Mesenchymal stem cell (in vitro differentiated cells and primary cell): Measurements from ENCODE around the gene PRKG1.

Experiments used
- DNase-seq: peaks from one replicate; pipeline ENCODE4 v3.0.0-alpha.2; 2013
- H2AFZ ChIP-seq: one replicate; pipeline ENCODE4 v1.6.1; 2013; ENCODE audit warnings: low read depth, mild to moderate bottlenecking, control low read depth, inconsistent platforms, low read length, moderate library complexity
- H2AK5ac ChIP-seq: 2 replicates; pipeline ENCODE4 v1.6.1; 2013; ENCODE audit warnings: low read length, moderate library complexity, mild to moderate bottlenecking, inconsistent platforms; ENCODE audit not compliant: severe bottlenecking
- H2BK120ac ChIP-seq: one replicate; pipeline ENCODE4 v1.6.1; 2013; ENCODE audit warnings: low read depth, mild to moderate bottlenecking, inconsistent platforms, low read length, moderate library complexity
- H2BK12ac ChIP-seq, 2 experiments: one replicate each; pipeline ENCODE4 v1.6.1; 2013; ENCODE audit warnings: inconsistent platforms in 2 of 2, low read length in 2 of 2, mild to moderate bottlenecking in 2 of 2, moderate library complexity in 2 of 2, control low read depth in 1 of 2
- H2BK15ac ChIP-seq: one replicate; pipeline ENCODE4 v1.6.1; 2013; ENCODE audit warnings: mild to moderate bottlenecking, low read depth, inconsistent platforms; ENCODE audit not compliant: poor library complexity, severe bottlenecking
- H2BK5ac ChIP-seq: 2 replicates; pipeline ENCODE4 v1.6.1; 2013; ENCODE audit warnings: low read depth, mild to moderate bottlenecking, low read length, control low read depth, inconsistent platforms; ENCODE audit not compliant: poor library complexity, severe bottlenecking
- H3K14ac ChIP-seq, 2 experiments: one replicate each; pipeline ENCODE4 v1.6.1; 2013; ENCODE audit warnings: inconsistent platforms in 2 of 2, low read length in 2 of 2, control low read depth in 1 of 2, mild to moderate bottlenecking in 1 of 2, moderate library complexity in 1 of 2
- H3K18ac ChIP-seq, 2 experiments: one replicate each; pipeline ENCODE4 v1.6.1; 2013; ENCODE audit warnings: inconsistent platforms in 2 of 2, low read length in 2 of 2, control low read depth in 1 of 2, low read depth in 1 of 2, mild to moderate bottlenecking in 1 of 2
- H3K23ac ChIP-seq, 2 experiments: one replicate each; pipeline ENCODE4 v1.6.1; 2013; ENCODE audit warnings: inconsistent platforms in 2 of 2, low read length in 2 of 2, mild to moderate bottlenecking in 2 of 2, moderate library complexity in 2 of 2, control low read depth in 1 of 2
- H3K27ac ChIP-seq: 2 replicates; pipeline ENCODE4 v1.5.1; 2013; ENCODE audit warnings: mild to moderate bottlenecking, moderate library complexity, low read length, control low read depth, inconsistent platforms; ENCODE audit not compliant: poor library complexity, severe bottlenecking
- H3K27me3 ChIP-seq, 2 experiments: 2 replicates each; pipeline versions ENCODE4 v1.6.1 to v1.7.0; 2013; ENCODE audit warnings: low read length in 2 of 2, mild to moderate bottlenecking in 2 of 2, moderate library complexity in 2 of 2, control low read depth in 1 of 2, inconsistent platforms in 1 of 2; ENCODE audit not compliant: control insufficient read depth in 1 of 2, insufficient read depth in 1 of 2
- H3K36me3 ChIP-seq, 2 experiments: 2 replicates each; pipeline versions ENCODE4 v1.6.1 to v1.7.0; 2013; ENCODE audit warnings: low read length in 2 of 2, control low read depth in 1 of 2, inconsistent platforms in 1 of 2, low read depth in 1 of 2, mild to moderate bottlenecking in 1 of 2; ENCODE audit not compliant: insufficient read depth in 2 of 2, control insufficient read depth in 1 of 2
- H3K4ac ChIP-seq, 2 experiments: one replicate each; pipeline ENCODE4 v1.6.1; 2013; ENCODE audit warnings: inconsistent platforms in 2 of 2, low read length in 2 of 2, mild to moderate bottlenecking in 2 of 2, moderate library complexity in 2 of 2, control low read depth in 1 of 2, low read depth in 1 of 2
- H3K4me1 ChIP-seq: 2 replicates; pipeline ENCODE4 v1.6.1; 2013; ENCODE audit warnings: low read depth, low read length, control low read depth; ENCODE audit not compliant: control insufficient read depth, insufficient read depth
- H3K4me2 ChIP-seq: 2 replicates; pipeline ENCODE4 v1.6.1; 2013; ENCODE audit warnings: low read length, mild to moderate bottlenecking, inconsistent platforms; ENCODE audit not compliant: poor library complexity, severe bottlenecking
- H3K4me3 ChIP-seq, 2 experiments: 2 replicates each; pipeline versions ENCODE4 v1.5.1 to v1.7.0; 2013; ENCODE audit warnings: low read length in 2 of 2, mild to moderate bottlenecking in 2 of 2, control low read depth in 1 of 2, low read depth in 1 of 2; ENCODE audit not compliant: insufficient read depth in 1 of 2
- H3K79me1 ChIP-seq: replicated peaks from 2 replicates; pipeline ENCODE4 v1.6.1; 2013; ENCODE audit warnings: mild to moderate bottlenecking, control low read depth, low read length, inconsistent platforms; ENCODE audit not compliant: poor library complexity, severe bottlenecking
- H3K9ac ChIP-seq: 2 replicates; pipeline ENCODE4 v1.7.0; 2013; ENCODE audit warnings: mild to moderate bottlenecking, low read length, moderate library complexity
- H3K9me3 ChIP-seq: 2 replicates; pipeline ENCODE4 v1.7.0; 2013; ENCODE audit warnings: mild to moderate bottlenecking, low read length; ENCODE audit not compliant: control insufficient read depth
- H4K8ac ChIP-seq: one replicate; pipeline ENCODE4 v1.6.1; 2013; ENCODE audit warnings: inconsistent platforms, mild to moderate bottlenecking, low read length, moderate library complexity
- H4K91ac ChIP-seq: one replicate; pipeline ENCODE4 v1.6.1; 2013; ENCODE audit warnings: mild to moderate bottlenecking, low read length, inconsistent platforms
- WGBS: methylation state at CpG from one replicate; pipeline ENCODE4 v1.1.7; 2013; ENCODE audit warnings: mixed read lengths; 5-methylcytosine and 5-hydroxymethylcytosine counted together

PRKG1 gene

DNA sequence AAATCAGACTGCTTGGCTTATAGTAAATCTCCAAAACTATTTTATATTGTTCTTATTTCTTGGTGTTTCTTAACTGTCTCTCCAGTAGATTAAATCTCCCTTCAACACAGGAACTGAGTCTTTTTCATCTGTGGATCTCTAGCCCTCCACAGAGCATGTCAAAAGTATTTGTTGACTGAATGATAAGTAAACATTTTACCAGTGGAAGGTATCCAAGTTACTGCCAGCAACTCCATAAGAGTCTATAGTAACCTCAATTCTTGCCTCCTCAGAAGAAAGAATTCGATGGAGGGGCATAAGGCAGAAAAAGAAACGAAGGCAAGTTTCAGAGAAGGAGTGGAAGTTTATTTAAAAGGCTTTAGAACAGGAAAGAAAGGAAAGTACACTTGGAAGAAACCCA, 945.9 kb downstream of the PRKG1 start:
- H2BK120ac ChIP-seq: no peak overlapping the region
- WGBS: 68% methylated on average over 2 of the region's 2 CpGs
- no peak overlapping the region for H2BK12ac ChIP-seq
- H3K4me1 ChIP-seq: no peaks in the 10 kb centered on the region
- no peaks in the 10 kb centered on the region for H3K27me3 ChIP-seq
- H3K18ac ChIP-seq: no peak overlapping the region
- no peak overlapping the region for H3K14ac ChIP-seq
- no peak overlapping the region for H3K4me3 ChIP-seq
- no peak overlapping the region for H4K91ac ChIP-seq
- H3K9me3 ChIP-seq: no peaks in the 10 kb centered on the region
- no peak overlapping the region for H3K27ac ChIP-seq
- no peak overlapping the region for H2AK5ac ChIP-seq
- no peak overlapping the region for H2BK5ac ChIP-seq
- H2AFZ ChIP-seq: no peak overlapping the region
- H3K23ac ChIP-seq: no peak overlapping the region
- H3K4me2 ChIP-seq: no peak overlapping the region
- H2BK15ac ChIP-seq: no peak overlapping the region
- H3K9ac ChIP-seq: no peak overlapping the region
- DNase-seq: no peak
- H3K79me1 ChIP-seq: no peaks in the 10 kb centered on the region
- H4K8ac ChIP-seq: no peak overlapping the region
- H3K36me3 ChIP-seq: no peaks in the 10 kb centered on the region
- no peak overlapping the region for H3K4ac ChIP-seq

DNA sequence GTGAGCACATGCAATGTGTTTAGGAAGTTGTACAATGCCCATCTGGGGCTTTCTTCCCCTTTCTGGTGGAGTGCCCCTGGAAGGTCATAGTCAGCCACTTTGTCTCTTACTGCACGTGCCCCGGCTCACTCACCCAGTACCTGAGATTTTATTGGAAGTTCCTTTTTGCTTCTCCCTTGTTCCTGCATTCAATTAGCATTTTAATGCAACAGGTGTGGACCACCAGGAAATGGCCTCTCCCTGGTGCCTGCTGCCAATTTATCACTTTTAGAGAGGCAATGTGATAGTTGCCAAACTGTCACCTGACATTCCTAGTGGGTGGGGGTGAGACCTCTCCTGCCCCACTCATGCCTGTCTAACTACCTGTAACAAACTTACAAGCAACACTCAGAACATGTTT, 946.4 kb downstream of the PRKG1 start:
- Histone ChIP-seq H3K4me3 (no peak overlapping the region), H3K27me3 (no peaks in the 10 kb centered on the region), H3K4me2 (no peak overlapping the region), H2AK5ac (no peak overlapping the region), H3K23ac (no peak overlapping the region), H3K9ac (no peak overlapping the region), H3K9me3 (no peaks in the 10 kb centered on the region), H3K4ac (no peak overlapping the region), H3K36me3 (no peaks in the 10 kb centered on the region), H2BK15ac (no peak overlapping the region), H3K4me1 (no peaks in the 10 kb centered on the region), H3K18ac (no peak overlapping the region), H2AFZ (no peak overlapping the region), H4K8ac (no peak overlapping the region), H3K14ac (no peak overlapping the region), H3K27ac (no peak overlapping the region), H2BK5ac (no peak overlapping the region), H2BK12ac (no peak overlapping the region), H3K79me1 (no peaks in the 10 kb centered on the region), H4K91ac (no peak overlapping the region), H2BK120ac (no peak overlapping the region)
- WGBS: 78% methylated on average over 2 of the region's 2 CpGs
- no peak for DNase-seq

DNA sequence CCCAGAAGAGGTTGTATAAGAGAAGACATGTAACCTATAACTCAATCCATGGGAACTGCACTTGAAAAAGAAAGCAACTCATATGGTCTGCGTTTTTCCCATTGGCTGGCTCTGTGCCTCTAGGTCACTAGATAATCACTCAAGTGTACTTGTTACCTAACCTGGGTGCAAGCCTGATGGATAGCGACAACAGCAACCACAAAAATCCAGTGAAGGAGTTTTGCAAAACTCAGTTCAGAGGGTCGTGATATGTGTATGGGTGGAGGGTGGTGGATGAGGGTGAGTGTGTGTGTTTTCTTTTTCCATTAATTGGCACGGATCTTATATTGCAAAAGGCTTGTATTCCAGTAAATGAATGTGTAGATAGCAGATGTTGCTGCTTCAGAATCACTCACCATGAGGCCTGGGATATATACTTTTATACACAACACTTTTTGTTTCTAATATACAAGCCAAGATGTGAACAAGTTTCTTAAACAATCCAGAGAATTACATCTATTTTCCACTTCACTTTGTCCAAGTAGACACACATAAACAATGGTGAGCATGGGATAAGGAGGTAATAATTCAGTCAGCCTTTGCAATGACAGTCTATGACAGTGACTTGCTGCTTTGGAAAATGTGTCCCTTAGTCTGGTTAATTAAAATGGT, 952.9 kb downstream of the PRKG1 start:
- Histone ChIP-seq H2BK15ac (no peak overlapping the region), H3K27me3 (no peaks in the 10 kb centered on the region), H3K18ac (no peak overlapping the region), H3K9me3 (no peaks in the 10 kb centered on the region), H3K79me1 (no peaks in the 10 kb centered on the region), H3K36me3 (no peaks in the 10 kb centered on the region), H3K9ac (no peak overlapping the region), H3K4ac (no peak overlapping the region), H3K23ac (no peak overlapping the region), H2BK12ac (no peak overlapping the region), H3K4me2 (no peak overlapping the region), H4K8ac (no peak overlapping the region), H4K91ac (no peak overlapping the region), H3K4me3 (peak overlapping the region in 1 of 2 experiments; percentile 20), H2BK5ac (no peak overlapping the region), H3K4me1 (no peaks in the 10 kb centered on the region), H2BK120ac (no peak overlapping the region), H2AFZ (no peak overlapping the region), H2AK5ac (no peak overlapping the region), H3K14ac (no peak overlapping the region), H3K27ac (no peak overlapping the region)
- WGBS: 73% methylated on average over 3 of the region's 4 CpGs
- DNase-seq: peak; percentile 46

DNA sequence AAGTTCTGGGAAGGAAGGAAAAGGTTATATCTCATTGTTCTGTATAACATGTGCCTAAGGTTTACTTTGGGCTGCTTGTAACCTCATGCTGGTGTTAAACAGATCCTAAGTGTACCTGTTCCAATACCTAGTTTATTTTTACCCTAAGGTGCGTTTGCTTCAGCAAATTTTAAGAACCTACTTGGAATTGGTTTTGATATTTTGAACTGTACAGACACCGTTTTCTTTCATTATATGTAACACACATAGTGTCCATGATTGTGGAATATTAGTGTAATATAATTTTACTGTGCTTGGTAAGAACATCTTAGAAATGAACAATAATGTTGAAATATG, 954.2 kb downstream of the PRKG1 start:
- no peak overlapping the region for H4K91ac ChIP-seq
- H3K27ac ChIP-seq: no peak overlapping the region
- H3K27me3 ChIP-seq: no peaks in the 10 kb centered on the region
- H3K4me2 ChIP-seq: no peak overlapping the region
- no peak overlapping the region for H2BK12ac ChIP-seq
- no peaks in the 10 kb centered on the region for H3K4me1 ChIP-seq
- WGBS: no CpG with 5 or more reads among the region's 2 CpGs
- no peak overlapping the region for H4K8ac ChIP-seq
- H3K4ac ChIP-seq: no peak overlapping the region
- H2AK5ac ChIP-seq: no peak overlapping the region
- no peak overlapping the region for H2BK15ac ChIP-seq
- H3K36me3 ChIP-seq: no peaks in the 10 kb centered on the region
- H2BK5ac ChIP-seq: no peak overlapping the region
- H3K4me3 ChIP-seq: no peak overlapping the region
- H3K9ac ChIP-seq: no peak overlapping the region
- no peaks in the 10 kb centered on the region for H3K9me3 ChIP-seq
- no peak for DNase-seq
- H3K14ac ChIP-seq: no peak overlapping the region
- H3K18ac ChIP-seq: no peak overlapping the region
- H2AFZ ChIP-seq: no peak overlapping the region
- no peaks in the 10 kb centered on the region for H3K79me1 ChIP-seq
- H3K23ac ChIP-seq: no peak overlapping the region
- H2BK120ac ChIP-seq: no peak overlapping the region
